Stimulated activated CD4-positive, alpha-beta T cell treated with anti-CD3 and anti-CD28 coated beads, Interleukin-4, amount 100 ng/mL, for 1 hour (primary cell): ENCODE results near the gene NDUFS3.

ENCODE experiments used
- DNase-seq: peaks from one replicate; pipeline ENCODE4 v3.0.0-alpha.2; 2020

NDUFS3 gene

DNA sequence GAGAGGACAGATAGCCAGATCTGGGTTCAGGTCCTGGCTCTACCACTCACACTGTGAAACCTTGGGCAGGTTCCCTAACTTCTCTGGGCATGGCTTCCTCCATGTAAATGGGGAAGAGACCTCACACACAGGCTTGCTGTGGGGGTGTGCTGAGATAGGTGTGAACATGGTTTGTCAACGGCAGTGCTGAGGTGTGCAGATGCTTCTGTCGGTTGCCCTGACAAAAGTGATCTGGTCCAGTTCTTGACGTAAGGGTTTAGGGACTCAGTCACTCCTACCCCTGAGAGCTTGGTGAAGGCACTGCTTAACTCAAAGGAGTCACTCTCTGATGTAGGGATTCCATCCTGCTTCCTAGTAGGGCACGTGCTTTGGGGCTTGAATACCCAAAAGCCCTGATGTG, 13.4 kb downstream of the NDUFS3 start:
- no peak for DNase-seq

DNA sequence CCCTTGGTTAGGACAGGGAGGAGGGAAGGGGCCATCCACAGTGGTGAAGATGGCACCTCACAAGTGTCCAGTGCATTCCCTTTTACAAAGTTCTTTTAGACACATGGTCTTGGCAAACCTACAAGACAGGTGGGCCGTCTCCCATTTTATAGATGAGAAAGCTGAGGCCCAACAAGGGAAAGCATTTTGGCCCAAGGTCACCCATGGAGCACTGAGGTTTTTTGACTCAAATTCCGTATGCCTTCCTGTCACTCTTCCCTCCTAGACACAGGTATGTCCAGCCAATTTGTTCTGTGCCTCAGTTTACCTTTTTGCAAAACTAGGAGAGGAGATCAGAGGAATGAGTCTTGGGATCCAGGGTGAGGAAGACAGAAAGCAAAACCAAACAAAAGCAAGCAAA, 14.1 kb downstream of the NDUFS3 start:
- no peak for DNase-seq

DNA sequence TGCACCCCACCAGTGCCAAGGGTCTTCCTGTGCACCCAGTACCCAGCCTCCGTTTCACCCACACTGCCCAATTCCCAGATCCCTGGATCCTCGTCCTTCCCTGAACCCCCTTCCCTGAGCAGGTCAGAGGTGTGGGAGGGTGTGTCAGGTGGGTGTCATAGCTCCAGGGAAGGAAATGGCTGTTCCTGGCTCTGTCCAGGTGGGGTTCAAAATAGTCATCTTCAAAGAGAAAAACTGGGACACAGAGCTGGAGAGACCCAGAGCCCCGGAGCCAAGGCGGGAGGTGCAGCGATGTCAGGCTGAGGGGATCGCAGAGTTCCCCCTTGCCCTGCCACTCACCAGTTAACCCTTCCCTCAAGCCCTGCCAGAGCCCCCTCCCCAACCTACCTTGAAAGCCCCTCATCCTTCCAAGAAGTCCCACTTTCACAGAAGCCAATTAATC, 14.6 kb downstream of the NDUFS3 start:
- no peak for DNase-seq

DNA sequence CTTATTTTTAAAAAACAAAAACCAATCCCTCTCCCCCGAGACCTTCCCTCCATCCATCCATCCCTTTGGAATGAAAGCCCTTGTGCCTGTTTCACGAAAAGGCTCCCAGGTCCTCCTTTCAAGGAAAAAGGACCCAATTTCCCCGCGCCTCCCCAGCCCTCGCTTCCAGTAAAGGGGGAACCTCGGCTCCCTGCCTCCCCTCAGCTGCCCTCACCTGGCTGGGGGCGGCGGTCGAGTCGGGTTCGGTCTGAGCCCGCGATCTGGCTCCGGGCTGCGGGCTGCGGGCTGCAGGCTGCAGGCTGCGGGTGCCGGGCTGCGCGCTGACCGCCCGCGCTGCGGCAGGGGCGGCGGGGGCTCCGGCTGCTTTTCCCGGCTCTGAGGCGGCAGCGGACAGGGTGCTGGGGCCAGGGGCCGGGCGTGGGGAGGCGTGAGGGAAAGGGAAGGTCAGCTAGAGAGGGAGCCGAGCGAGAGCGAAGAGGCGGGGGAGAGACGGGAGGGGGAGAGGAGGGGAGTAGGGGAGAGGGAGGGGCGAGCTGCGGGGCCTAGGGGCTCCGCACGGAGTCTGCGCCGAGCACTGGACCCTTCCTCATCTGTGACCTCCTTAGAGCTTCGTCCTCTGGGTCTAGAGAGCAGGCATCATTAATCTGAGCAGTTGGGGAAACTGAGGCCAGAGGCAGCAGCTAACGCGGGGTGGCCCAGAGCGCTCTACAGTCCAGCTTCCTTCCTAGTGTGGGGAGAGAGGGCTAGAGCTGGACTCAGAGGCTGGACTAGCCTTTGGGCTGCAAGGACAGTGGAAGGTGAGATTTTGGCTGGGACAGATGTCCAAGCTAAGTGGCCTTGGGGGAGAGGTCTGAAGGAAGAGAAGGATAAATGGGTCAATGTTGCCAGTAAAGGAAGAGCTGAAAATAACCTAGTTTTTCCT, 15.3 kb downstream of the NDUFS3 start, which contains the start of gene C1QTNF4:
C1QTNF4 (minus strand) TSS at position 478 of the 922 bp plus-strand sequence. CDS start 3,601 bp downstream, outside the sequence.
- no peak for DNase-seq

DNA sequence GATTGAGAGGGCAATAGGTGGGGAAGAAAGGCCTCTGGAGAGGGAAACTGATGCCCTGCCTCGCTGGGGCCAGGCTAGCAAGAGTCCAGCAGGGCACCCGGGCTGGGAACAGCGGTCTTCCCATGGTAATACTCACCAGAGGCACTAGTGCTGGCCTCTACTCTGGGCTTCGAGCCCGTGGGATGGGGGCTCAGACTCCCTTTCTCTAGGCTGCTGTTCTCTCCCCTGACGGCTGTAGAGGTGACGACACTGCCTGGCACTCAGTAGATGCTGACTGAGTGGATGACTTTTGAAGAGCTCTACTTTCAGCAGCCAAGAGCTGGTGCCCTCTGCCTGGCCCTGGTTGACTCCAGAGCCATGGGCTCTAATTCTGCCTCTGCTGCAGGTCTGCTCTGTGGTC, 16.2 kb downstream of the NDUFS3 start:
- DNase-seq = no peak

DNA sequence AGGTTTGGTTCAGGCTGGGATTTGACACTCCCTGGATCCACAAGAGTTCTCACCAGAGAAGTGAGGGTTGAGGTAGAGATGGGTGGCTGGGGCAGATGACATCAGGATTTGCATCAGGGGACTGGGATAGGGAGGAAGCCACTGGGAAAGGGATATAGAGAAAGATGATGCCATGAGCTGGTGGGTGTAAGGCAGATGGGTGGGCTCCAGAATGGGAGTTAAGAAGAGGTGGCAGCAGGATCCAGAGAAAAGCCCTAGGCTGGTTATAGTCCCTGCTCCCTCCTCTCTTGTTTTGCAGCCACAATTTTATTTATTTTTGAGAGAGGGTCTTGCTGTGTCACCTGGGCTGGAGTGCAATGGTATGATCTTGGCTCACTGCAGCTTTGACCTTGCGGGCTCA, 17.1 kb downstream of the NDUFS3 start:
- DNase-seq = no peak

DNA sequence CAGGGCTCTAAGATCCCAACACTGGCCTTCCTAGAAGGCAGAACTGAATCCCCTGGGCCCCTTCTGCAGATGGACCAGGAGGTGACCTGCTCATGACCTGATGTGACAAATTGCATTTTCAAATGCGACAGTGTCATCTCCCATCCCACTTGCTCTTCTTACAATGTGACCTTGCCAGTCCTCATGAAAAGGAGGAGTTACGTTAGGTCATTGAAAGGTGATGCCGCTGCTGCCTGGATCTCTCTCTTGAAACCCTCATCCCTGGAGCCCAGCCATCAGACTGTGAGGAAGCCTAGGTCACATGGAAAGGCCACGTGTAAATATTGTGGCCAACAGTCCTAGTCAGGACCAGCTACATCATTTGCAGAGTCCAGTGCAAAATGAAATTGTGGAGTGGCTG, 21.0 kb downstream of the NDUFS3 start:
- no peak for DNase-seq

DNA sequence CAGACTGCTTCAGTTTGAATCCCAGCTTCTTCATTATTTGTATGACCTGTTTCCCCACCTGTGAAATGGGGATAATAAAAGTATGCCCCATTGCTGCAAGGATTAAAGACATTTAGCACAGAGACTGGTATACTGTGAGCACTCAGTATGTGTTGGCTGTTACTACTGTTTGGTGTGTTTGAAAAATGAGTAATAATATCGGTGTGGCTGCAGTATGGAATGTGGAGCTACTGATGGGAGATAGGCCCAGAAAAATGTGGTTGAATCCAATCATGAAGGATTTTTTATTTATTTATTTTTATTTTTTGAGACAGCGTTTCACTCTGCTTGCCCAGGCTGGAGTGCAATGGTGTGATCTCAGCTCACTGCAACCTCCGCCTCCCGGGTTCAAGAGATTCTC, 24.4 kb downstream of the NDUFS3 start:
- DNase-seq = no peak

DNA sequence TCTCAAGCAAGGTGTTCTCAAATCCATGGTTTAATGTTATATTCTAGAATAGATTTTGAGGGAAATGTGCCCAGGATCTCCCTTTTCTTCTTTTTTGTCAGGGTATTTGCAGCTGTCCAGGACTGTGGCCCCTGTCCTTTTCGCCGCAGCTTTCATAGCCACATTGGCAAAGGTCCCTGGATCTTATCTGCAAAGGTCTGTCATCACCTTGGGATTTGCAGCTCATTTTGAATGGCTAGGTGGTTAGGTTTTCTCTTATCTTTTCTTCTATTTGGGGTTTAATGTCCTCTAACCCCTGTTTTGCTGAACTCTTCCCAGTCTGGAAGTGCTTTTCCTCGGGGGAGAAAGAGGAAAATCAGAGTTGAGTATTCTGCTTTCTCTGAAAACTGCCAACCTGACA, 27.0 kb downstream of the NDUFS3 start:
- DNase-seq = no peak

DNA sequence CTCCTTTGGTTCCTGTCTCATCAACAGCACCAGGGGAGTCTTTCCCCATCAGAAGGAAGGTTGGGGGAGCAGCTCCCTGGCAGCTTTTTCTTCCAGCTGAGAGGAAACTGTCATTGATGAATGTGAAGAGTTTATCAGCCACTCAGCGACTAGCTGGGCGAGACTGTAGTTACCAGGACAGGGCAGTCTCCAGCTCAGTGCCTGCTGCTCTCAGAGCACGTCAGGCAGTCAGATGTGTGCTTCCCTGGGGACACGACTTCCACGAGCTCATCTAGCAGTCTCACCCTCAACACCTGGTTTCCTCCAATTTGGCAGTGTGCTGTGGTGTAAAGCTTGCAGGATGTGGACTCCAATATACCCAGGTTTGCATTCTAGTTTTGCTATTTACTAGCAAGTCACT, 27.9 kb downstream of the NDUFS3 start:
- DNase-seq = no peak

DNA sequence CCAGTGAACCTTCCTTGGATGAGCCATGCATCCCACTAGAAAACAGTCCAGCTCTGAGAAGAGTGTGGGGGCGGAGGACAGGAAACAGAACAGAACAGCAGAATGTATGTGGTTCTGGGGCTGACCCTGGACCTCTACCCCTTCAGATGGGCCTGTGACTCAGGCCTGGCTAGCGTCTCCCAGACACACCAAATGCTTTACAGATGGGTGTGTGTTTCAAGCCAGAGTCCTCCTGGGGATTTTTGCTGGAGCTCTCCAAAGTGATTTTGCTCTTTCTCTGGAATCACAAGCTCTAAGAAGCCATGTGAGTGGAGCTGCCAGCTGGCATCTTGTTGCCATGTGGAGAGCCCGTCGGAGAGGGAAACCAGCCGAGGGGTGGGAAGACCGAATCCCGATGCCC, 28.5 kb downstream of the NDUFS3 start:
- DNase-seq = no peak

DNA sequence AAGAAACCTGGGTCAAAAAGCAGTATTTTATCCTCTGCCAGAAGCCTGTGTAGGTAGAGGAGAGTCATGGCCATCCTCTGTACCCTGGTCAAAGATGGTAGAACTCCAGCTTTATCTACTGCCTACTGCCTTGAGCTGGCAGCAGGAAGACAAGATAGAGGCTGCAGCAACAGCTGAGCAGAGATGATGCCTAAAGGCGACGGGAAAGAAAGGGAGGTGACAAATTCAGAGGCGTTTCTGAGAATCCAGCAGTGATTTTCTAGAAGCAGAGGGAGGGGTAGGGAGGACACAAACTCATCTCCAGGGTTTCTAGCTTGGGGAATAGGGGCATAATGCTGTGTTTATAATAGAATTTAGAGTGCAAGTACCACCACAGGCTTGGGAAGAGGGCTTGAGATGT, 30.8 kb downstream of the NDUFS3 start:
- no peak for DNase-seq

DNA sequence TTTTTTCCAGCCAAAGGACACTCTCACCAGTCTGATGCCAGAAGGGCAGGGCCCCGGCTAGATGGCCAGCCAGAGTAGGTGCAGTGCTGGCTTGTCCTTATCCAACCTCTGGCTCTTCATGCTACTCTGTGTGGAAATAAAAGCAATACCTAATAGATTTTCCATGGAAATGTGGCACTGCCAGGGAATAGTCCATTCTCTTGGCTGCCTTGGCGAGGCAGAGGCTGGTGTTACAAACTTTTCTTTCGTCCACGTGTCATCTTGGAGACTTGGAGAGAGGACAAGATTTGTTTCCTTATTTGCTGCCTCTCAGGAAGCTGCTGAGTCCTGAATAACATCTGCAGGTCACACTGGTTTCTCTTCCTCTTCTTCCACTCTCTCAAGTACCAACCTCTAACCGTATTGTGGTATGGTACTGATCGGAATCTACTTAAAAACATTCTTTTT, 32.5 kb downstream of the NDUFS3 start:
- DNase-seq = no peak

DNA sequence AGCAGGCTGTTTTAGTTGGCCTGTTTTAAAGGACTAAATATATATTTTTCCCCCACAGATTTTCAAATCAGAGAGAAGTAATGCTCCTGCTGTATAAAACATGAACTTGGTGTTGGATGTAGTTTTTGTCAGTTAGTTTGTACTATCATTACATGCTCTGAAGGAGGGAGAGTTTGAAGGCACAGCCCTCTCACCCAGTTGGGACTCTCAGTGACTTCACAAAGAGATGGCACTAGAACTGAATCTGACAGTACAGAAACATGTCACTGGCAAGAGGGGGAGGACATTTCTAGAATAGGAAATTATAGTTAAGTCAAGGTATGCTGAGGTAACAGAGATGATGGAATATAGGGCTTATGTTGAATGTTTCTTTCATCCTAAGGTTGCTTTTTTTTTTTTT, 36.4 kb downstream of the NDUFS3 start:
- no peak for DNase-seq

DNA sequence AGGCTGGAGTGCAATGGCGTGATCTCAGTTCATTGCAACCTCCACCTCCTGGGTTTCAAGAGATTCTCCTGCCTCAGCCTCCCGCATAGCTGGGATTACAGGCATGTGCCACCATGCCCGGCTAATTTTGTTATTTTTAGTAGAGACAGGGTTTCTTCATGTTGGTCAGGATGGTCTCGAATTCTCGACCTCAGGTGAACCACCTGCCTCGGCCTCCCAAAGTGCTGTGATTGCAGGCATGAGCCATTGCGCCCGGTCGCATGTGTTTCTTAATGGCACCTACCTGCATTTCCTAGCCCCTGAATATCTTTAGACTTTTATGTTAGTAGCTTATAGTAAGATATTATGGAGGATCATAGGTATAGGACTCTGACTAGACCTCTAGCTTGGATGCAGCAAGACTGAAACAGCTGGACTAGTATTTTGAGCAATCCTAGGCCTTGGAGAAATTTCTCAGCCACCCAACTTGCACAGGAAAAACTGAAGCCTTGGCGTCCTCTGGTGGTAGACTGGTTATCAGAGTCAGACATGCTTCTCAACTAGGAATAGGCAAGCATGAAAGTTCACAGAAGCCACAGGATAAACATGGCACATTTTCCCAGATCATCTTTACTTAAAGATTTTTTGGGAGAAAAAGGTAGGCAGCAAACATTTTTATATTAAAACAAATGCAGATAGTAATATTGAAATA, 38.0 kb downstream of the NDUFS3 start:
- DNase-seq = no peak

DNA sequence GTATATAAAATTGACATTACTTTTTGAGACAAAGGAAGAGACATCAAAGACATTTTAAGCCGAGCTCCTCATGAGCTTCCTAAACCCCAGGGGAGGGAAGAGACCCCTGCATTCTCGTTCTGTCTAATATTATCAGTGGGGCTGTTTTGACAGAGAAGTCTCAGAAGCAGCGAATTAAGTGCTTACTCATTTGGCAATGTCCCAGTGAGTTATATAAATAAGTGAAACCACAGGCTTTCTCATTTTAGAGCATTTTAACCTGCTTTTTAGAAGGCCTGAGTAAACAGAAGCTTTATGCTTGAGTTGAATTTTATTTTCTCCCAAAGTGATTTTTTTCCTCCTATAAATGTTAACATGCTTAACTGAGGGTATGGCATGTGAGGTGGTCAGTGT, 38.5 kb downstream of the NDUFS3 start:
- DNase-seq = no peak

DNA sequence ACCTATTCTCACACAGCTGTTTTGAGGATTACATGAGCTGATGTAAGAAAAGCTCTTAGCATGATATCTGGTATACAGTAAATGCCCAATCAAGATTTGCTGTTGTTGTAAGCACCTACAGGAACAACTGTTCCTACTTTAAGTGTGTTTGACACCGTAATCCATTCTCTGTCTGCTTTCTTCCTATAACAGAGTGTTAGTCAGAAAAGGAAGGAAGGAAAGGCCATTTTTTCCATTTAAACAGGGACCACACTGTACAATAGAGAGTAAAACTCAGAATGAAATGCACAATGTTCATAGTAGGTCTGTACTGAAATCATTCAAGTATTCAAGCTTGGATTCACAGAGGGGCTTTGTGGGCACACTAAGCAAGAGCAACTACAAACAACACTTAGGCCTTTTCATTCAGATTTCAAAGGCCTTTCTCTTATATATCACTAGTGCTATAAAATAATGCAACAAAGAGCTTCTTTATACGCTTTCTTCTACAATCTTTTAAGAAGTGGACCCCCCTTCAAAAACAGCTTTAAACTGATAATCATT, 42.0 kb downstream of the NDUFS3 start:
- DNase-seq = no peak

DNA sequence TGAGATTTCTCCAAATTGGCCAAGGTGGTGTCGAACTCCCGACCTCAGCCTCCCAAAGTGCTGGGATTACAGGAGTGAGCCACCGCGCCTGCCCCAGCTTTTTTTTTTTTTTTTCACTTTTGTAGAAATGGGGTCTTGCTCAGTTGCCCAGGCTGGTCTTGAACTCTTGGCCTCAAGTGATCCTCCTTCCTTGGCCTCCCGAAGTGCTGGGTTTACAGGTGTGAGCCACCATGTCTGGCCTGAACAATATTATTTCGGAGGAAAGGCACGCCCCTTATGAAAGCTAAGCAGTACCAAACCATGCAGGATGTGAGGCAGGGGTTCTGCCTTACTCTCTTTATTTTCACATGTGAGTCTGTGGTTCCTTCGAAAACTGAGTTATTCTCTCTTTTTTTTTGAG, 47.4 kb downstream of the NDUFS3 start:
- DNase-seq = no peak

DNA sequence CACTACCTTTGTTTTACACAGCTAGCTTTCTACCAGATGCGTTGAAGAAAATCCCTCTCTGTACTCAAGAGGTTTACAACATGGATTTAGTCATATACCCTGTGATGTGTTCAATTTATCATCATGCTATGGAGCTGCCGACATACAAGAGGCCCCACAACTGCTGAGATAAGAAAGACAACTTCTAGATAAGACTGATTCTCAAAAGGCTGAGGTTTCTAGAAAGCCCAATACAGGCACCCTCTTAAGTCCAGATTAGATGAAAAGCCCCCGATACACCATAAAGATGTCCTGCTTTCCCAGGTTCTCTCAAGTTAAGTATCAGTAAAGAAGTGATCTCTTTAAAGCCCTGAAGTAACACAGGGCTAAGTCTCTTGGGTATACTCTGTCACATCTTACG, 49.2 kb downstream of the NDUFS3 start:
- DNase-seq = no peak

DNA sequence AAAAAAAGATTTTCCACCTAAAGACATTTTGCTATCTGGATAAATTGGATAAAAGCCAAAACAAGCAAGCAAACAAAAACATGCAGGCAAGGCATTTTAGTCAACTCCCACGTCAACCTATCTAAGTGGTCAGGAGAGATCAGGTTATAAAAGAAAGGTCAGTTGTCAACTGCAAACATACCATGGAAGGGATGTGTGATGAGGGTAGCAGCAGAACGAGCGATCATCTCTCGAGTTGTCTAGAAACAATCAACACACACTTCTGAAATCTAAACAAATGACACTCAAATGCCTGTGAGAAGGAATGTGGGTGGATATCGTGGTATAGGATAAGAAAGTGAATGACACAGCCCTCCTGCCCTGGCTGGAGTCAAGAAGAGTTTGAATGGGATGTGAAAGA, 52.6 kb downstream of the NDUFS3 start:
- no peak for DNase-seq
